ENCODE data around the gene KIF11.
"Not testable (repeated sequence)": the region's sequence is repeated elsewhere in the genome, so short reads cannot be mapped to it uniquely, and the experiment has no call there.

KIF11 gene

GRCh38 chr10:92590623-92591549 is 2.0 kb upstream of the KIF11 start:
- no peak for DNase-seq (ENCODE audit: low read depth in 2 of 2)

DNA sequence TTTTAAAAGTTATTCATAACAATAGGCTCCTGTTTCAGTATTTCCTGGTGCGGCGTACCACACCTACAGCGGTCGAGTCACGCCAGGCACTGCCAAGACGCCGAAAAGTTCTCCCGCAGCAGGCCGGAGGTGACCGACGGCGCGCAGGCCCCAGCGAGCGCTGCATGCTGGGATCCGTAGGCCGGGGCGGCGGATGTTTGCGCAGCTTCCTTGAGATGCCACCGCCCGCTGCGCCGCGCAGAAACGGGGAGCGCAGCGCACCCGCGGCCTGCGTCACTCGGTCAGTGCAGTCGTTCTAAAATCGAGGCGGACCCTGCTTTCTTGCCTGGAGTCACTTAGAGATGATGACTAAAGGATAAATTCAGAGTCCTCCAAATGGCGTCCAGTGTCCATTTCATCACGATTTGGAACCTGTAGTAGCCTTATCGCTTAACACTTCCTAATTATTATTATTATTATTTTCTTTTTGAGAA is 1.3 kb upstream of the KIF11 start:
- DNase-seq (ENCODE audit: low read depth in 2 of 2): peak; percentile 84 to 89

GRCh38 chr10:92593619-92594588 is 974 bp downstream of the KIF11 start:
- DNase-seq (ENCODE audit: low read depth in 2 of 2): no peak

DNA sequence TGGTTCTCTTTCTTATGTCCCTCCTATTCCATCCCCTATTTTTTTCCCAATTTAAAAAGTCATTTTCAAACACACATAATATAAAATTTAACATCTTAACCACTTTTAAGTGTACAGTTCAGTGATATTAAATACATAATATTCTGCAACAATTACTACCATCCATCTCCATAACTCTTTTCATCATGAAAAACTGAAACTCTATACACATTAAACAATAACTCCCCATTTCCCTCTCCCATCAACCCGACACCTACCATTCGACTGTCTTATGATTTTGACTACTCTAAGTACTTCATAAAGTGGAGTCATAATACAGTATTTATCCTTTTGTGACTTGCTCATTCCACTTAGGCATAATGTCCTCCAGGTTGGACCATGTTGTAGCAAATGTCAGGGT is 2.6 kb downstream of the KIF11 start:
- no peak for DNase-seq (ENCODE audit: low read depth in 2 of 2)

DNA sequence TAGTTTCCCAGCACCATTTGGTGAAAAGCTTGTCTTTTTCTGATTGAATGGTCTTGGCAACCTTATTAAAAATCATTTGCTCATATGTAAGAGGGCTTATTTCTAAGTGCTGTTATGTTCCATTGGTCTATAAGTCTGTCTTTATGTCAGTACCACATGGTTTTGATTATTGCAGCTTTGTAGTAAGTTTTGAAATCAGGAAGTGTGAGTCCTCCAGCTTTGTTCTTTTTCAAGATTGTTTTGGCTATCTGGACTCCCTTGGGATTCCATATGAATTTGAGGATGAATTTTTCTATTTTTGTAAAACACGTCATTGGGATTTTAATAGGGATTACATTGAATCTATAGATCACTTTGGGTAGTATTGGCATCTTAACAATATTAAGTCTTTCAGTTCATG is 5.4 kb downstream of the KIF11 start:
- no peak for DNase-seq (ENCODE audit: low read depth in 2 of 2)

- no peak for DNase-seq (ENCODE audit: low read depth in 2 of 2)
Observed at GRCh38 chr10:92604841-92605240, 11.9 kb downstream of the KIF11 start.

- DNase-seq (ENCODE audit: low read depth in 2 of 2): no peak
Observed at GRCh38 chr10:92615515-92615914, 22.6 kb downstream of the KIF11 start.

DNA sequence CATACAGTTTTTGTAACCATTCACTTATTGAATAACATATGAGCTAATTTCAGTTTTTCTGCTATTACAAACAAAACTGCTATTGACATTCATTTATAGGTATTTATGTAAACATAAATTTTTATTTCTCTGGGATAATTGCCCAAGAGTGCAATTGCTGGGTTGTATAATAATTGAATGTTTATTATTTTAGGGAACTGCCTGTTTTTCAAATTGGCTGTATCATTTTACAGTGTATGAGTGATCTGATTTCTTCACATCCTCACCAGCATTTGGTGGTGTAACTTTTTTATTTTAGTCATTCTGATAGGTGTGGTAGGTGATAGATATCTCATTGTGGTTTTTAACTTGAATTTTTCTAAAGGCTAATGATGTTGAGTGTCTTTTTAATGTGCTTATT is 26.4 kb downstream of the KIF11 start:
- no peak for DNase-seq (ENCODE audit: low read depth in 2 of 2)

GRCh38 chr10:92627845-92628480 is 35.0 kb downstream of the KIF11 start:
- DNase-seq (ENCODE audit: low read depth in 2 of 2): no peak

DNA sequence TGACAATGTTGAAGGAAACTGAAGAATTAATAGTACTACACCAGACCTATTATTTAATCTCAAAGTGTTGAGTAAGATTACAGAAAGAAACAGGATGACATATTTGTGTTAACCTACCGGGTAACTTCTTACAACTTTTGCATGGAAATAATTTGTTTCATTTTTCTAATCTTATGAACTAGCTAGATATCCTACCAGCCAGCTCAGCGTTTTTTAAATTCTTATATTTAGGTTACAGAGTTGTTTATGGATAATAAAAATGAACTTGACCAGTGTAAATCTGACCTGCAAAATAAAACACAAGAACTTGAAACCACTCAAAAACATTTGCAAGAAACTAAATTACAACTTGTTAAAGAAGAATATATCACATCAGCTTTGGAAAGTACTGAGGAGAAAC is 37.0 kb downstream of the KIF11 start:
- no peak for DNase-seq (ENCODE audit: low read depth in 2 of 2)

DNA sequence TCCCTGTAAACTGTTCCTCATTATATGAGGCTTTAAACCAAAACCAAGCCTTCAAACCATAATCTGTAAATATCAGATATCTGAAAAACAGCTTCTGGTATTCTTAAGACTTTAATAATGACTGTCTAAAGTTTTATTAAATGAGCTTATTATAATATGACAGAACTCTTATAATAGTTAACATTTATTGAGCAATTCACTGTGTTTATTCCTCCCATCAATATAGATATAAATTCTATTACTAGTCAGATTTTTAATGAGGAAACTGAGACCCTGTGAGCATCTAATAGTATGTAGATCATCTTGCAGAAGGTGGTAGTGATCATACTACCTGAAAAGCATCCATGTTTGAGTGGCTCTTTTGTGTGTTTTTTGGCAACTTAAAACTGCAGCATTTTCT is 45.1 kb downstream of the KIF11 start:
- no peak for DNase-seq (ENCODE audit: low read depth in 2 of 2)

DNA sequence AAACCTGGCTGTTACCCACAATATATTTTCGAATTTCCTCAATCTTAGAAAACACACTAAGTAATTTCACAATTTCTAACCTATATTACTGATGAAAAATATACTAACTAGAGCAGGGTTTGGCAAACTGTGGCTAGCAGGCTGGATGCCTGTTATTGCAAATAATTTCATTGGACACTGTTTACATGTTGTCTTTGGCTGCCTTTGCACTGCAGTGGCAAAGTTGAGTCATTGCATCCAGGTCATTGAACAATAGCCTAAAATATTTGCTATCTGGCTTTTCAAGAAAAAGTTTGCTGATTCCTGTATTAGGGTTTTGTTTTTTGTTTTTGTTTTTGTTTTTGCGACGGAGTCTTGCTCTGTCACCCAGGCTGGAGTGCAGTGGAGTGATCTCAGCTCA is 47.2 kb downstream of the KIF11 start:
- DNase-seq (ENCODE audit: low read depth in 2 of 2): no peak

GRCh38 chr10:92641492-92641891 is 48.6 kb downstream of the KIF11 start:
- no peak for DNase-seq (ENCODE audit: low read depth in 2 of 2)

DNA sequence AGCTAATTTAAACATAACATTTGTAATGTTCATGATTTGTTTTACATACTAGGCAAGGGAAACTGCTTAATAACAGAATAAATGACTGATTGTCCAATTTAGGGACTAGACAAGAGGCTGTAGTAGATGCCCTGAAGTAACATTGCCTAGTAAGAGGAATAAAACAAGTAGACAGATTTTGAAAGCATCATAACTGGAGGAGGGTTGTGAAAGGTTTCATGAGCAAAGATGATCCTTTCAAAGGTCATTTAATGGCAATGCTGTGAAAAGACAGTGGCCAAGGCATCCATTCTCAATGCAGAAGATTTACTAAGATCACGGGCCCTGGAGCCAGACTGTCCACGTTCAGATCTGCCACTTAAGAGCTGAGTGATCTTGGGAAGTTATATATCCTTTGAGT is 52.0 kb downstream of the KIF11 start:
- DNase-seq (ENCODE audit: low read depth in 2 of 2): no peak

- not testable (repeated sequence) for DNase-seq (ENCODE audit: low read depth in 2 of 2)
Observed at GRCh38 chr10:92650864-92651263, 57.9 kb downstream of the KIF11 start.

- no peak for DNase-seq (ENCODE audit: low read depth in 2 of 2)
Observed at GRCh38 chr10:92655426-92655825, 62.5 kb downstream of the KIF11 start.

DNA sequence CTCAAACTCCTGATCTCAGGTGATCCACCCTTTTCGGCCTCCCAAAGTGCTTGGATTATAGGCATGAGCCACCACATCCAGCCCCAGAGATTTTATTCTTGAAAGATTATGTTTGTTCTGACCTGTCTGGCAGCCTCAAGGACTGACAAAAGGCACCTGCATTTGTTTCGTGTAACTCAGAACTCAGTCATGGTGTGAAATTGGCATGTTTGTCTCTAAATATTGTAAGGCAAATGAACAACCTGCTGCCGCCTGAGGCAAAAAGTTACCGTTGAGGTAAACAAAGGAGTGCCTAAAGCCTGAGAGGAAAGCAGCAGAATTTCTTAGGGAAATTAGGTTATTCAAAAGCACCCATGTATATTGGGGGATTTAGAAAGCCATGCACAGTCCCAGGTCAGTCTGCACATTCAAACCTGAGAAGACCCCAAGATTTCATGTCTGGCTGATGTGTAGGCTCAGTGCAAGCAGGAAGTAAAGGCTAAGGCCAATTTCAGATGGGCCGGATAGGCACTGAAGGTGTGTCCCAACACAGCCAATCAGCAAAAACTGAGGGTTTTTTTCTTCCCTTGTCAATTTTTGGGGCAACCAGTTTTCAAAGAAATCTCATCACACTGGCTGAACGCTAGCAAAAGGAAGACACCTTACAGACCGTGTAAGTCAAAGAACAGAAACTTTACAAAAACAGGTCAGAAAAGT is 63.5 kb downstream of the KIF11 start:
- no peak for DNase-seq (ENCODE audit: low read depth in 2 of 2)

DNA sequence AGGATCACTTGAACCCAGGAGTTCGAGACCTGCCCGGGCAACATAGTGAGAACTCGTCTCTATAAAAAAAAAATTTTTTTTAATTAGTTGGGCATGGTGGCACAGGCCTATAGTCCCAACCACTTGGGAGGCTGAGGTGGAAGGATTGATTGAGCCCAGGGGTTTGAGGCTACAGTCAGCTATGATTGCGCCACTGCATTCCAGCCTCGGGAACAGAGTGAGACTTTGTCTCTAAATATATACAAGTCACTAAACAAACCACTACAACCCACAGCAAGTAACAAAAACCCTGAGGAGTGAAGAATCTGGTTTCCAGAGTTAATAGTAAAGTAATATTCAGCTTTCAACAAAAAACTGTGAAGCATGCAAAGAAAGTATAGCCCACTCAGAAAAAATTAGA is 64.1 kb downstream of the KIF11 start:
- no peak for DNase-seq (ENCODE audit: low read depth in 2 of 2)

GRCh38 chr10:92662848-92663247 is 69.9 kb downstream of the KIF11 start:
- no peak for DNase-seq (ENCODE audit: low read depth in 2 of 2)

- DNase-seq (ENCODE audit: low read depth in 2 of 2): no peak
Observed at GRCh38 chr10:92664322-92664721, 71.4 kb downstream of the KIF11 start.

DNA sequence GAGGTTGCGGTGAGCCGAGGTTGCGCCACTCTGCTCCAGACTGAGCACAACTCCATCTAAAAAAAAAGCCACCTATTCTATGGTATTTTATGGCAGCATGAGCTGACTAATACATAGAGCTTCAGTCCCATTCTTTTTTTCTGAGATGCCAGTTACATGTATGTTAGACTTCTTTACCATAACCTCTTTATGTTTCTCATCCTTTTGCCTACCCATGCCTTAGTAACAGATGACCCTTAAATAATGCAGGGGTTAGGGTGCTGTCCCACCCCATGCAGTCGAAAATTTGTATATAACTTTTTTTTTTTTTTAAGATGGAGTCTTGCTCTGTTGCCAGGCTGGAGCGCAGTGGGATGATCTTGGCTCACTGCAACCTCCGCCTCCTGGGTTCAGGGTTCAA is 74.1 kb downstream of the KIF11 start:
- DNase-seq (ENCODE audit: low read depth in 2 of 2): no peak

All from stimulated activated CD4-positive, alpha-beta T cell treated with anti-CD3 and anti-CD28 coated beads, Interleukin-15, amount 100 ng/mL, for 48 hours (primary cell).